K562 (cell line): ENCODE results near the gene LAG3. TPM values are rescaled to one million over a fixed set of nuclear protein-coding genes. Genes with fewer than 3 reads are reported as not detected.

Experiments used
- ATAC-seq: fragments of 200-7000 bp; cut with Tn5 transposase; 3 replicates; pipeline ENCODE4 v1.9.1; 2020; ENCODE audit warnings: moderate library complexity
- BruUV-seq: library from RNA; stranded (reverse); fragments of 400-500 nt; replicated peaks from 2 replicates; lab custom pipeline; 2021; lab: Mats Ljungman, UMichigan
- CTCF ChIA-PET: fragments of 300-600 bp; formaldehyde crosslinking; extraction: SDS; loops from one replicate; lab custom pipeline; 2021; ENCODE audit warnings: low intra/inter-chr PET ratio; lab: Yijun Ruan, JAX
- POLR2A ChIA-PET: fragments of 300-600, 350-650 bp; sonication (Branson Sonifier 250); formaldehyde crosslinking; extraction: SDS; loops from one replicate; lab custom pipeline; 2021; ENCODE audit warnings: antibody characterized with exemption, inconsistent platforms; lab: Yijun Ruan, JAX
- DNase-seq, 4 experiments: peaks; one replicate each; pipeline versions ENCODE4 v3.0.0 to v3.0.0-alpha.2; 2011 to 2018; ENCODE audit warnings: low spot score in 3 of 4, mixed read lengths in 3 of 4; ENCODE audit errors: extremely low read depth in 1 of 4
- FAIRE-seq: peaks from 2 replicates; lab custom pipeline; 2011; peaks lifted over from hg19 to GRCh38; lab: Jason Lieb, UNC
- H2AFZ ChIP-seq: 2 replicates; pipeline ENCODE4 v1.6.0; 2011; ENCODE audit warnings: low read depth, low read length, control low read depth, inconsistent platforms
- H3K27ac ChIP-seq: fragments of 200-600 bp; 3 replicates; pipeline ENCODE4 v1.8.0; 2011; ENCODE audit warnings: low read depth, mild to moderate bottlenecking, control low read depth, inconsistent platforms, low read length, moderate library complexity, mixed read lengths; ENCODE audit errors: extremely low read depth
- H3K27me3 ChIP-seq, 2 experiments: fragments of 300-600 bp in 1 of 2; 2 replicates in 1 of 2; 3 replicates in 1 of 2; pipeline versions ENCODE4 v1.6.0 to v1.8.0; 2011; ENCODE audit warnings: inconsistent platforms in 2 of 2, low read length in 2 of 2, mild to moderate bottlenecking in 1 of 2, mixed read lengths in 1 of 2, moderate library complexity in 1 of 2; ENCODE audit not compliant: control insufficient read depth in 2 of 2, insufficient read depth in 2 of 2
- H3K36me3 ChIP-seq: fragments of 300-600 bp; 3 replicates; pipeline ENCODE4 v1.8.0; 2011; ENCODE audit warnings: mild to moderate bottlenecking, low read length, inconsistent platforms; ENCODE audit not compliant: control insufficient read depth, insufficient read depth
- H3K4me1 ChIP-seq, 2 experiments: fragments of 200-600 bp in 1 of 2; replicated peaks in 1 of 2; 2 replicates in 1 of 2; 3 replicates in 1 of 2; pipeline versions ENCODE4 v1.5.1 to v1.8.0; 2011; ENCODE audit warnings: inconsistent platforms in 2 of 2, low read length in 2 of 2, mild to moderate bottlenecking in 1 of 2, mixed read lengths in 1 of 2, moderate library complexity in 1 of 2; ENCODE audit not compliant: control insufficient read depth in 2 of 2, insufficient read depth in 2 of 2
- H3K4me2 ChIP-seq: 2 replicates; pipeline ENCODE4 v1.6.1; 2011; ENCODE audit warnings: low read length, control low read depth, inconsistent platforms, mixed read lengths; ENCODE audit not compliant: insufficient read depth
- H3K4me3 ChIP-seq: fragments of 200-600 bp; sonication (generic), shearing (Covaris generic); 2 replicates; pipeline ENCODE4 v1.5.1; 2016; ENCODE audit warnings: control low read depth, inconsistent platforms
- H3K79me2 ChIP-seq: fragments of 200-600 bp; 3 replicates; pipeline ENCODE4 v1.8.0; 2011; ENCODE audit warnings: low read length, inconsistent platforms; ENCODE audit not compliant: control insufficient read depth, insufficient read depth
- H3K9ac ChIP-seq, 2 experiments: 2 replicates each; pipeline versions ENCODE4 v1.6.0 to v1.6.1; 2011; ENCODE audit warnings: low read depth in 2 of 2, low read length in 2 of 2, control low read depth in 1 of 2, inconsistent platforms in 1 of 2, mild to moderate bottlenecking in 1 of 2, mixed read lengths in 1 of 2; ENCODE audit not compliant: insufficient read depth in 1 of 2
- H3K9me1 ChIP-seq: one replicate; pipeline ENCODE4 v1.6.0; 2011; ENCODE audit warnings: inconsistent platforms, mild to moderate bottlenecking, low read length, moderate library complexity; ENCODE audit not compliant: control insufficient read depth, insufficient read depth
- H3K9me3 ChIP-seq: replicated peaks from 2 replicates; pipeline ENCODE4 v1.5.1; 2011; ENCODE audit warnings: low read depth, low read length, inconsistent platforms; ENCODE audit not compliant: control insufficient read depth, insufficient read depth
- H4K20me1 ChIP-seq: replicated peaks from 2 replicates; pipeline ENCODE4 v1.6.1; 2011; ENCODE audit warnings: low read length, inconsistent platforms, mixed read lengths; ENCODE audit not compliant: control insufficient read depth, insufficient read depth
- BMI1 ChIP-seq: fragments of 150-350 bp; IDR thresholded peaks from 2 replicates; pipeline ENCODE4 v1.6.1; 2014; ENCODE audit warnings: low read length
- CREB3 ChIP-seq: fragments of 450-650 bp; conservative IDR thresholded peaks from 2 replicates; pipeline ENCODE4 v1.6.1; 2016; ENCODE audit warnings: missing genetic modification characterization, low read depth, mild to moderate bottlenecking, missing compliant biosample characterization, moderate library complexity
- DDX20 ChIP-seq: fragments of 450-650 bp; IDR thresholded peaks from 2 replicates; pipeline ENCODE4 v1.6.1; 2016; ENCODE audit warnings: missing genetic modification characterization, low read depth, mild to moderate bottlenecking, missing compliant biosample characterization, moderate library complexity
- ESRRB ChIP-seq: fragments of 250-450 bp; sonication (Bioruptor Pico); IDR thresholded peaks from 2 replicates; pipeline ENCODE4 v1.5.0; 2020; ENCODE audit warnings: mild to moderate bottlenecking, moderate library complexity, borderline replicate concordance
- FUS ChIP-seq: fragments of 200-400 bp; formaldehyde crosslinking; optimal IDR thresholded peaks from 2 replicates; pipeline ENCODE3; 2017; ENCODE audit warnings: low read depth, low read length
- IRF2 ChIP-seq: sonication (generic); formaldehyde crosslinking; IDR thresholded peaks from 2 replicates; pipeline ENCODE4 v1.8.1; 2022; ENCODE audit warnings: mild to moderate bottlenecking, missing genetic modification reagents
- KDM4B ChIP-seq, 2 experiments: fragments of 450-650 bp in 1 of 2; sonication (generic) in 1 of 2; IDR thresholded peaks; 2 replicates each; pipeline ENCODE4 v1.6.1; 2016 to 2017; ENCODE audit warnings: borderline replicate concordance in 2 of 2, antibody characterized with exemption in 1 of 2, low read depth in 1 of 2, mild to moderate bottlenecking in 1 of 2
- MAFK ChIP-seq: IDR thresholded peaks from 2 replicates; pipeline ENCODE4 v1.6.1; 2011; ENCODE audit warnings: low read length, improper control_type of control experiment
- SFPQ ChIP-seq: fragments of 200-400 bp; formaldehyde crosslinking; IDR thresholded peaks from 2 replicates; pipeline ENCODE4 v1.6.1; 2017; ENCODE audit warnings: mild to moderate bottlenecking, low read depth, low read length, moderate library complexity
- SREBF2 ChIP-seq: sonication (generic); formaldehyde crosslinking; IDR thresholded peaks from 2 replicates; pipeline ENCODE4 v1.4.0; 2020; ENCODE audit warnings: mild to moderate bottlenecking, missing genetic modification reagents
- XRCC5 ChIP-seq: fragments of 200-400 bp; formaldehyde crosslinking; IDR thresholded peaks from 2 replicates; pipeline ENCODE4 v1.6.1; 2017; ENCODE audit warnings: low read depth, mild to moderate bottlenecking, low read length
- ZNF347 ChIP-seq: fragments of 450-650 bp; formaldehyde crosslinking; IDR thresholded peaks from 2 replicates; pipeline ENCODE4 v1.4.0; 2020; ENCODE audit warnings: low read depth, mild to moderate bottlenecking, moderate library complexity
- ZNF408 ChIP-seq: fragments of 250-450 bp; sonication (Bioruptor Pico); IDR thresholded peaks from 2 replicates; pipeline ENCODE4 v1.4.0; 2020; ENCODE audit warnings: low read depth, mild to moderate bottlenecking, moderate library complexity
- ZNF518B ChIP-seq: fragments of 250-450 bp; sonication (Bioruptor Pico); IDR thresholded peaks from 2 replicates; pipeline ENCODE4 v1.5.0; 2021; ENCODE audit warnings: mild to moderate bottlenecking, moderate library complexity
- WGBS: fragments of 100-300 bp; shearing (Covaris generic); methylation state at CpG from one replicate; pipeline ENCODE4 v1.1.6; 2016; ENCODE audit warnings: low coverage, mixed read lengths; ENCODE audit not compliant: insufficient coverage; ENCODE audit errors: missing lambda C conversion rate; 5-methylcytosine and 5-hydroxymethylcytosine counted together
- in situ Hi-C: fragments of 300-500 bp; cut with MboI; formaldehyde crosslinking; loops from 4 replicates; pipeline ENCODE4 v1.15.0; 2018; ENCODE audit warnings: inconsistent platforms, mixed read lengths
- intact Hi-C: fragments of 100-400 bp; cut with micrococcal nuclease; formaldehyde crosslinking; loops from 2 replicates; pipeline ENCODE4 v1.14.2; 2022
- polyA plus RNA-seq, 8 experiments: library from polyadenylated mRNA; depleted of rRNA in 4 of 8; stranded (reverse) in 5 of 8; unstranded in 3 of 8; fragments of >200 nt; fragmentation: Nextera tagmentation in 2 of 8; fragmentation: Illumina TruSeq in 1 of 8; extraction: Ambion mirVana in 2 of 8; extraction: Trizol in 1 of 8; gene quantifications; 2 replicates each; pipeline versions ENCODE4 v1.2.1 to v1.2.3, GENCODE V29; 2011 to 2014; ENCODE audit warnings: inconsistent platforms in 1 of 8, missing spikeins in 1 of 8
- total RNA-seq, 7 experiments: library from RNA; depleted of rRNA in 6 of 7; stranded (reverse); fragments of >200 nt in 6 of 7; fragmentation: Illumina TruSeq in 2 of 7; extraction: Trizol in 2 of 7; gene quantifications; 2 replicates each; pipeline versions ENCODE4 v1.2.1 to v1.2.3, GENCODE V29; 2011 to 2021; ENCODE audit warnings: low replicate concordance in 1 of 7
- TF ChIP-seq, protein P1 (sequence below): fragments of 450-650 bp; IDR thresholded peaks from 2 replicates; pipeline ENCODE4 v1.6.1; 2018; ENCODE audit warnings: mild to moderate bottlenecking, low read depth; ENCODE audit not compliant: partially characterized antibody

LAG3 gene
- total and polyA plus RNA-seq, 9 of the 15 experiments (the other 6 are each of a cell fraction or from before 2014, with no cell fraction given): 0.07 to 0.66 (median 0.09) TPM; not detected in 1

GRCh38 chr12:6759741-6760140, 12.6 kb upstream of the LAG3 start:
- DNase-seq (no peak), ATAC-seq (no peak), FAIRE-seq (no peak)
- Histone ChIP-seq H3K9me3 (no peaks in the 10 kb centered on the region), H2AFZ (no peak overlapping the region), H3K4me3 (no peak overlapping the region), H3K9ac (peak overlapping the region in 1 of 2 experiments; percentile 3; a peak in 1 of 4 replicates), H4K20me1 (no peaks in the 10 kb centered on the region), H3K27me3 (no peaks in the 10 kb centered on the region), H3K79me2 (no peaks in the 10 kb centered on the region), H3K9me1 (no peaks in the 10 kb centered on the region), H3K36me3 (no peaks in the 10 kb centered on the region), H3K27ac (no peak overlapping the region), H3K4me1 (peaks cover 12 to 24% of the 10 kb centered on the region in 2 experiments; a peak in 4 of 5 replicates), H3K4me2 (no peak overlapping the region)
- 86% methylated on average over 3 of the region's 5 CpGs for WGBS
- no TSS peak for BruUV-seq
- intact Hi-C loops (no loop called here), in situ Hi-C loops (no loop called here)
- CTCF ChIA-PET: no interaction called here
- POLR2A ChIA-PET: interaction anchor here (0.7 to 1.2 kb wide), 3 partner anchors 10 to 70 kb away, joined by 3 to 4 read pairs (median 4); partner anchors contain the start of gene ZNF384
- TF ChIP-seq XRCC5 (no peak), DDX20 (tag) (no peak), KDM4B (IDR thresholded peaks at IDR 0.05; ENCODE audit: borderline replicate concordance in 2 of 2, low read depth in 1 of 2) (no peak), IRF2 (no peak), SREBF2 (CRISPR knock-in tag) (no peak), ZNF518B (CRISPR knock-in tag) (no peak), FUS (no peak), ZNF347 (CRISPR knock-in tag) (no peak), BMI1 (no peak), MAFK (no peak), ESRRB (CRISPR knock-in tag) (no peak), ZNF408 (CRISPR knock-in tag) (no peak), CREB3 (no peak), SFPQ (no peak)
- TF ChIP-seq, protein P1, sequence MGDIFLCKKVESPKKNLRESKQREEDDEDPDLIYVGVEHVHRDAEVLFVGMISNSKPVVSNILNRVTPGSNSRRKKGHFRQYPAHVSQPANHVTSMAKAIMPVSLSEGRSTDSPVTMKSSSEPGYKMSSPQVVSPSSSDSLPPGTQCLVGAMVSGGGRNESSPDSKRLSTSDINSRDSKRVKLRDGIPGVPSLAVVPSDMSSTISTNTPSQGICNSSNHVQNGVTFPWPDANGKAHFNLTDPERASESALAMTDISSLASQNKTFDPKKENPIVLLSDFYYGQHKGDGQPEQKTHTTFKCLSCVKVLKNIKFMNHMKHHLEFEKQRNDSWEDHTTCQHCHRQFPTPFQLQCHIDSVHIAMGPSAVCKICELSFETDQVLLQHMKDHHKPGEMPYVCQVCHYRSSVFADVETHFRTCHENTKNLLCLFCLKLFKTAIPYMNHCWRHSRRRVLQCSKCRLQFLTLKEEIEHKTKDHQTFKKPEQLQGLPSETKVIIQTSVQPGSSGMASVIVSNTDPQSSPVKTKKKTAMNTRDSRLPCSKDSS: no peak
